GM18507 (cell line): Measurements from ENCODE around the gene EPHB1.

Experiments used
- DNase-seq: peaks from one replicate; pipeline ENCODE4 v3.0.0; 2011; ENCODE audit warnings: low read depth; ENCODE audit not compliant: insufficient read length; ENCODE audit errors: extremely low spot score
- FAIRE-seq: peaks from 2 replicates; lab custom pipeline; 2011; peaks lifted over from hg19 to GRCh38; lab: Jason Lieb, UNC

Gene EPHB1

GRCh38 chr3:135237371-135238143 is 442.5 kb downstream of the EPHB1 start:
- FAIRE-seq (no peak), DNase-seq (no peak)

DNA sequence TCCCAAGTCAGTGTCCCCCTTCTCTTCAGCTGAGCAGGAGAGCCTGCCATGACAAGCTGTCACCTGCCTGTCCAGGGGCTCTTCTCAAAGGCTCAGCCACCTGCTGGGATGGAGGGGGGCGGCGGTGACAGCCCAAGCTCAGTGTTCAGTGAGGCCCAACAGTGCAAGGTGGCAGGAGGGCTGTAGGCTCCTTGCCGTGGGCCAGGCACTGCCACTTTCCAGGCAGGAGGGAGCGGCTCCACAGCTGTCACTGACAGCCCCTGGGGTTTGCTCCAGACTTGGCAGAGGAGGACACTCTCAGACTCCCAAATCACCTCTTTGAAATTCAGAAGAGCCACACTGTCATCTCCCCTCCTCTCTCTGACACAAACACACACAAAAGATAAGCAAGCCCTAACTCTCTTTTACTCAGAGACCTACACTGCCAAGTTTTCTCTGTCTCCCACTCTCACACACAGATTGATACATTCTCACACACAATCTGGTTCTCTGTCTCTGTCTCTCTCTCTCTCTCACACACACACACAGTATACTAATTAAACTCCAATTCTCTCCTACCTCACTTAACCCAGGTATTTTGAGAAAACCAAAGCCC is 443.3 kb downstream of the EPHB1 start:
- no peak for DNase-seq
- no peak for FAIRE-seq

GRCh38 chr3:135238871-135239614 is 444.0 kb downstream of the EPHB1 start:
- no peak for DNase-seq
- no peak for FAIRE-seq

- DNase-seq = no peak
- no peak for FAIRE-seq
These were observed 444.5 kb downstream of the EPHB1 start for GRCh38 chr3:135239615-135239884.

DNA sequence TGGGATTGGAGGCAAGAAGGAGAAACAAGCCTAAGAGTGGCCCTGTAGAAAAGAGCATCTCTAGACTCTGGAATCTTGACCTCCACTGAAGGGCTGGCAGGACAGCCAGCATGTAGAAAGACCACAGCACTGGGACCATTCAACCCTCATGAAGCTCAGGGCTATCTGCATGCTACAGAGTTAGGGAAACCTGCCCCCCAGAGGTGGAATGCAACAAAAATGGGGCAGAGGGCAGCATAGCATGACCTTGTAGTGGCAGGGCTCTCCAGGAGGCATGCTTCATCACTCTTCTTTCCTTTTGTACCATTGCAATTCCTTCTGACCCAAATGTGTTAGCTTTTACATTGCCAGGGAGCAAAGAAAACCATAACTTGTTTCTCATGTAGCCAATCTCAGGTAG is 445.4 kb downstream of the EPHB1 start:
- DNase-seq (no peak), FAIRE-seq (peak; percentile 69)

DNA sequence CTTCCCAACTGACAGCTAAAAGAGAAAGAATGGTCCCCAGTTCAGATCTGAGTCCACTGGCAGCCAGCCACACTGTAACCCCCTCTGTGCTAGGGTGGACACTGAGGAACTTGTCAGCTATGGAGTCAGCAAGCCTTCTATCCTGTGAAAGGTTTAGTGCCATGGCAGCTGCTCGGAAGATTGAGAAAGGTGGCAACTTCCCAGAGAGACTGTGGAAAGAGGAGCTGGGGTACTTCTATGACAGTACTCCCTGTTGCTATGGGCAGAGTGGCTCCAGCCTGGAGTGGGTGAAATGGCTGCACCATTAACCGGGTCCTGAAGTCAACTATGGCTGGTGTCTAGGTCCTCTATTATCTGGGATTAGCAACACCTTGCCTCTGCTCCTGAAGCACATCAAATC is 447.2 kb downstream of the EPHB1 start:
- DNase-seq (no peak), FAIRE-seq (no peak)

GRCh38 chr3:135243616-135244015 is 448.6 kb downstream of the EPHB1 start:
- FAIRE-seq = no peak
- DNase-seq = no peak

DNA sequence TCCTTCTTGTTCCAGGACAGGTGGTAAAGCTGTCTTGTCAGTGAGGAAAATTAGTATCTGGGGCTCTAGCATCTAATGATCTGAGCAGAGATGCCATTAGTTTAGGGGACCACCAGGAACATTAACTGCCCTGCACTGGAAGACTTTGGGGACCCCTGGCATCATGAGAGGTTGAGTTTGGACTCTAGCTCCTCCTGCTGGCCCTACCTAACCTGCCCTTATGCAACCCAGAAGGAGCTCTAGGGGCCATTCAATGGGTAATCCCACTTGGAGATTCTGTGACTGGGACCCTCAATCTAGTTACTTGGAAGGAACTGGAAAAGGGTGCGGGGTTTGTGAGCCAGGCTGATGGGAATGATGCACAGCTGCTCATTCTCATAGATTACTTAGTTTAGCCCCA is 451.0 kb downstream of the EPHB1 start:
- DNase-seq (no peak), FAIRE-seq (no peak)

- no peak for DNase-seq
- FAIRE-seq = no peak
These were observed 453.2 kb downstream of the EPHB1 start for GRCh38 chr3:135248213-135248612.

GRCh38 chr3:135249186-135249585 is 454.1 kb downstream of the EPHB1 start:
- DNase-seq (no peak), FAIRE-seq (no peak)

GRCh38 chr3:135258916-135259315 is 463.9 kb downstream of the EPHB1 start:
- DNase-seq (no peak), FAIRE-seq (no peak)

GRCh38 chr3:135260025-135260424 is 465.0 kb downstream of the EPHB1 start:
- no peak for FAIRE-seq
- DNase-seq = no peak

DNA sequence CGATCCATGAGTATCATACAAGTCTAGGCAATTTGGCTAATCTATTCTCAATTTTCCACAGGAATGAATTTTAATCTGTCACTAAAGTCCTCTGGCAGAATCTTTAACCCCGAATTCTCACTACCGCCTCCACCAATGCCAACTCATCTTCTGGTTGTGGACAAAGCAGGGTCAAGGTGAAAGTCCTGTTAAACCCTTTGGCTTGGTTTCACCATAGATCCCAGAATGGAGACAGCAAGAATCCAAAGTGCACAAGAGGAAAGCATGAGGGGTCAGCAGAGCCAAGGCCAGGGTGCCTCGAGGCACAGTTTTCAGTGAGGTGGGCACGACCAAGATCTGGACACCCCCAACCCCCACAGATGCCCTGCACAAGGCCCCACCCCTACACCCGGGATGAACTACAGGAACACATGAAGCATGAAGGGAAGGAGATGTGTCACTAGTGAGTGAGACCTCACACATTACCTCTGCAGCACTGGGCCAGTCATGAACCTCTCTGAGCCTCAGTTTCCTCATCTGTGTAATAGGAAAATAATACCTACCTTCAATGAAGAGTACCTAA is 466.2 kb downstream of the EPHB1 start:
- FAIRE-seq (no peak), DNase-seq (no peak)

GRCh38 chr3:135261916-135262315 is 466.9 kb downstream of the EPHB1 start:
- no peak for FAIRE-seq

GRCh38 chr3:135262441-135262840 is 467.4 kb downstream of the EPHB1 start:
- FAIRE-seq (no peak), DNase-seq (no peak)

More at GRCh38 chr3:135261916-135262315, 466.9 kb downstream of the EPHB1 start:
- DNase-seq = no peak

DNA sequence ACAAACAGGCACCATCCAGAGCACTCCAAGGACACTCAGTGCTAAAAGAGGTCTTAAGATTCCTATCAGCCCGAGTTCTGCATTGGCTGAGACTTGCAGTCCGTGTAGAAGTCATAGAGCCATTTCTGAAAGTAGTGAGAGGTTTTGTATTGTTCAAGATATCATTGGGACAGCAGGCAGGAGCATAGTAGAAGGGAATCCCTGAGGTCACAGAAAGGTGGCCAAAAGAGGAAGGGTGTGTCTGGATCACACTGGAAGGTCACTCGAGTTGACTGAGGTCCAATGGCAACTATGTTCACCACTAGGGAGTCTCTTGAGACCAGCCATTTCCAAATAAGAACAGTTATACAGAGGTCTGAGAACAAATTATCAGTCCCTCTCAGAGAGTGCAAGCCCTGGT is 468.3 kb downstream of the EPHB1 start:
- FAIRE-seq (no peak), DNase-seq (no peak)

- no peak for FAIRE-seq
These were observed 472.4 kb downstream of the EPHB1 start for GRCh38 chr3:135267487-135267886.

GRCh38 chr3:135268941-135269532 is 474.0 kb downstream of the EPHB1 start:
- FAIRE-seq (no peak), DNase-seq (no peak)

More at GRCh38 chr3:135267487-135267886, 472.4 kb downstream of the EPHB1 start:
- no peak for DNase-seq

DNA sequence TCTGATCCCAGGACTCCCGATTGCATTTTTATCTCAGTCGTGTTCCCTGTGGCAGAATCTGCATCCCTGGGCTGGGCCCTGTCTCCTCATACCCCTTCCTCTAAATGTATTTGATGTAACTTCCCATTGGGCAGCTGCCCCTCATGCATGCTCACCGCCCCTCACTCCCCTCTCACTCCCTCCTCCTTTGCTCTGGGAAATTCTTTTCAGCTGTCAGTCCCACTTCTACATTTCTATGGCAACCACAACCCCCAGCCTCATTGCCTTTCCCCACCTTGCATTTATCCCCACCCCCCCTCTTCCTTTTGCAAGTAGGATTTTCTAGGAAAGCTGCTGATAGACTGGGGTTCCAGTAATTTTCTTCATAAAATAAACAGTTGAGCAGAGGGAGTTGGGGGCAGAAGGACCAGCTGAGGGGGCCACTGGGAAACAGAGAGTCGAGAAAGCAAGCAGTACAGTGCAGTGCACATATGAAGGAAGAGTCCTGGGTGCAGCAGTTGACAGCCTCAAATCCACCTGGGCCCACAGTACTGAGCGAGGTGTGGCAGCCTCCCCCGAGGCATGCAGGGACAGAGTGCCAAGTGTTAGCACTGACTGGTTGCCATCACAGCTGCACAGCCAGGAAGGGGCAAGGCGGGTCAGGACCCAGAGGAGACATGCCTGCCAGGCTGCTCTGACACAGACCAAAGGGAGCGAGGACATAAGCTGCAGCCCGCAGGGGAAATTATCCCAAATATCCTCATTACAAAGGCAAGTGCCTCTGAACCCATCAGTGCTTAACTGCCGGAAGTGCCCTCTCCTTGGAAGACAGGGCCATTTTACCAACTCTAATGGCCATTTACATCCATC is 476.3 kb downstream of the EPHB1 start:
- FAIRE-seq (no peak), DNase-seq (no peak)
